Neural crest cell (in vitro differentiated cells): ENCODE data around the gene TAF12. TPM values are rescaled to one million over a fixed set of nuclear protein-coding genes. Genes with fewer than 3 reads are reported as not detected.
A peak's percentile ranks its signal among the peaks of the same experiment; 100 is the strongest.

ENCODE experiments used
- DNase-seq: peaks from one replicate; pipeline ENCODE4 v3.0.0; 2021; ENCODE audit warnings: low read depth, mixed read lengths, low spot score
- H3K27ac Mint-ChIP-seq: one replicate; pipeline ENCODE4 v1.8.0; 2021; ENCODE audit warnings: mild to moderate bottlenecking, mixed read lengths; ENCODE audit not compliant: unreplicated experiment
- H3K27me3 Mint-ChIP-seq: 2 replicates; pipeline ENCODE4 v1.8.0; 2021; ENCODE audit warnings: low read depth, mild to moderate bottlenecking, mixed read lengths
- H3K36me3 Mint-ChIP-seq: 2 replicates; pipeline ENCODE4 v1.8.0; 2021; ENCODE audit warnings: low read depth, mild to moderate bottlenecking, mixed read lengths
- H3K4me1 Mint-ChIP-seq: 2 replicates; pipeline ENCODE4 v1.8.0; 2021; ENCODE audit warnings: mixed read lengths
- H3K4me3 Mint-ChIP-seq: one replicate; pipeline ENCODE4 v1.8.0; 2021; ENCODE audit warnings: mild to moderate bottlenecking, mixed read lengths
- H3K9me3 Mint-ChIP-seq: 2 replicates; pipeline ENCODE4 v1.8.0; 2021; ENCODE audit warnings: mixed read lengths
- CTCF ChIP-seq: fragments of 200-600 bp; sonication (generic); conservative IDR thresholded peaks from 2 replicates; pipeline ENCODE4 v1.5.0; 2021; ENCODE audit warnings: antibody characterized with exemption, mild to moderate bottlenecking
- total RNA-seq: library from RNA; stranded (reverse); gene quantifications from 2 replicates; pipeline ENCODE4 v1.2.1, GENCODE V29; 2021

TAF12 gene
- total RNA-seq, 1 donor from 2014 or later = 27.7 TPM

- peak; percentile 20 for DNase-seq
- Mint-ChIP-seq H3K9me3 (no peaks in the 10 kb centered on the region), H3K4me3 (peak overlapping the region; percentile 94), H3K27ac (peak overlapping the region; percentile 97), H3K27me3 (peaks cover 10% of the 10 kb centered on the region), H3K36me3 (peaks cover 31% of the 10 kb centered on the region), H3K4me1 (peaks cover 40% of the 10 kb centered on the region)
- TF ChIP-seq CTCF = peak; percentile 14
Observed at GRCh38 chr1:28580722-28581530, 61.9 kb downstream of the TAF12 start.

- no peak for TF ChIP-seq CTCF
- H3K36me3 Mint-ChIP-seq = peaks cover 31% of the 10 kb centered on the region
- peaks cover 10% of the 10 kb centered on the region for H3K27me3 Mint-ChIP-seq
- H3K9me3 Mint-ChIP-seq = no peaks in the 10 kb centered on the region
- H3K27ac Mint-ChIP-seq = peak overlapping the region; percentile 81
- peak overlapping the region; percentile 94 for H3K4me3 Mint-ChIP-seq
- H3K4me1 Mint-ChIP-seq = peaks cover 40% of the 10 kb centered on the region
- DNase-seq = no peak
Observed at GRCh38 chr1:28579401-28579800, 63.5 kb downstream of the TAF12 start.

DNA sequence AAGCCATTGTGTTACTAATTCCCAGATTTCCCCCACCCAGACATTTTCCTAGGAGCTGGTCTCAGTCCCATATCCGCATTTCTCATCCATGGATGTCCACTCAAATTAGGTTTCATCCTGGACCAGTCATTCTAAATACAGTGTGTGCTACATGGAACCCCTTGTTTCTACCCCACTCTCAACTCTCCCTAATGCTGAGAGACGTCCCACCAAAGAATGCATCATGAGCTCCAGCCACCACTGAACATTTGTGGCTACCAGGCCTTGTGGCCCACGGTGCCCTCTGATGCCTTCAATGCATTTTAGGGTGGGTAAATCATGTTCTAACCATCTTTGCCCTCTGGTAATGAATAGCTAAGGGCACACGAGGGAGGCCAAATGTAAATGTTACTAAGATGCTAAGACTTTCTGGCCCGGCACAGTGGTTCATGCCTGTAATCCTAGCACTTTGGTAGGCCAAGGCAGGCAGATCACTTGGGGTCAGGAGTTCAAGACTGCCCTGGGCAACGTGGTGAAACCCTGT is 64.1 kb downstream of the TAF12 start:
- Mint-ChIP-seq H3K9me3 (no peaks in the 10 kb centered on the region), H3K4me1 (peaks cover 40% of the 10 kb centered on the region), H3K27me3 (peaks cover 10% of the 10 kb centered on the region), H3K27ac (peak overlapping the region; percentile 88), H3K36me3 (peaks cover 31% of the 10 kb centered on the region), H3K4me3 (peak overlapping the region; percentile 73)
- no peak for TF ChIP-seq CTCF
- no peak for DNase-seq

DNA sequence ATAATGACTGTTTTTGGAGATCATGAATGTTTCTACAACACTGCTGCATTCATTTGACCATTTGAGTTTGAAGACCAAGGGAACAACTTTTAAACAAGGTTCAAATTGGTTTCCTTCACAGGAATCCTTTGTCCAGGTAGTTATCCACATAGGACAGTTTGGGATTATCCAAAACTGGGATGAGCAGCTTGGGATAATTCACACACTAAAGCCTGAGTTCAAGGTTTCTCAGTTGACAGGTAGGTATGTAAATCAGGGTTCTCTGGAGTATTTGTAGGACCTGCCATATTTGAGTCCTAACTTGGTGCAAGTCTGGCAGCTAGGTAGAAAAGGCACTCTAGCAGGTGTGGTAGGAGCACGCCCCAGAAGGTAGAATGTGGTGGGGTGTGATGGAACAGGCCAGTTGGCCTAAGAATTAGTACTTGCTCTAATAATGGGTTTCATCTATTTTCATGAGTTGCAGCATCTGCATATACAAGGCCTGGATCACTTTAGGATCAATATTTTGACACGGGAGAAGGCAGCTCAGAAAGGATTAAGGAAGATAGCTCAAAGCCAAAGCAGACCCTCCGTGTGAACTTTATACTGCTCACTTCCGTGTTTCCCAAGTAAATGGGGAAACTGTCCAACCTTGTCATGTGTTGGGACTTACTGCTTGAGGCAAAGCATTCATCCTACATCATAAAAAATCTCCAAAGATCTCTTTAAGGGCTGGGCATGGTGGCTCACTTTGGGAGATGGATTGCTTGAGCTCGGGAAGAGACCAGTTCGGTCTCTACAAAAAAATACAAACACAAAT is 64.9 kb downstream of the TAF12 start:
- H3K9me3 Mint-ChIP-seq = no peaks in the 10 kb centered on the region
- peaks cover 31% of the 10 kb centered on the region for H3K36me3 Mint-ChIP-seq
- no peak overlapping the region for H3K27ac Mint-ChIP-seq
- H3K4me3 Mint-ChIP-seq = peak overlapping the region; percentile 76
- peaks cover 10% of the 10 kb centered on the region for H3K27me3 Mint-ChIP-seq
- TF ChIP-seq CTCF = no peak
- DNase-seq = no peak
- H3K4me1 Mint-ChIP-seq = peaks cover 37% of the 10 kb centered on the region

DNA sequence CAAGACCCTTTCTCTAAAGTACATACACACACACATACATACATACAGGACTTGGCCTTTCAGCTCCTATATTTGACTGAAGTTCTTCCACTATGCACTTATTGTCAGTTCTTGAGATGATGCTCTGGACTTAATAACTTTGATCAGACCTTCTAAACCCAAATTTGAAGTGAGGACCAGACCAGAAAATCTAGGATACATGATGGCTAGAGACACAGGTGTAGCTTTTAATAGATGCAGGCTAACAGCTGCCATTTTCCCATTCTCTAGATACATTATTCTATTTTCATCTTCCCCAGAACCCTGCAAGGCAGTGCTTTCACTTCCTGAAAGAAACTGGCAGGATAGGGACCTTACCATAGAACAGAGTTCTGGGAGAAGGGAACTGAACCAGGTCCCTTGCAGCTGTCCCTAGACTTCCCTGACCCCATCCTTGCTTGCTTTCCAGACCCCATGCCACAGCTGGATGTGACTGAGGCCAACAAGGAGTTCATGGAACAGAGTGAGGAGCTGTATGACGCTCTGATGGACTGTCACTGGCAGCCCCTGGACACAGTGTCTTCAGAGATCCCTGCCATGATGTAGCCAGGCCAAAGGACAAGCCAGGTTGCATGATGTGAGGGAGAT is 65.7 kb downstream of the TAF12 start:
- TF ChIP-seq CTCF = no peak
- peak overlapping the region; percentile 76 for H3K4me3 Mint-ChIP-seq
- no peak for DNase-seq
- no peaks in the 10 kb centered on the region for H3K9me3 Mint-ChIP-seq
- peaks cover 31% of the 10 kb centered on the region for H3K36me3 Mint-ChIP-seq
- peaks cover 6% of the 10 kb centered on the region for H3K27me3 Mint-ChIP-seq
- peaks cover 31% of the 10 kb centered on the region for H3K4me1 Mint-ChIP-seq
- H3K27ac Mint-ChIP-seq = no peak overlapping the region
